GM23338 (cell line): ENCODE measurements around the gene WDR73. TPM values are rescaled to one million over a fixed set of nuclear protein-coding genes. Genes with fewer than 3 reads are reported as not detected.
A peak's percentile ranks its signal among the peaks of the same experiment; 100 is the strongest.

Source experiments
- ATAC-seq: fragments of 200-7000 bp; cut with Tn5 transposase; 3 replicates; pipeline ENCODE4 v1.9.1; 2020
- DNase-seq: peaks from one replicate; pipeline ENCODE4 v3.0.0-alpha.2; 2015; ENCODE audit warnings: low spot score
- H2AFZ ChIP-seq: fragments of 200-600 bp; sonication (generic); 2 replicates; pipeline ENCODE4 v1.8.0; 2016; ENCODE audit warnings: antibody characterized with exemption, mild to moderate bottlenecking, moderate library complexity
- H3F3A ChIP-seq: fragments of 200-600 bp; sonication (generic); replicated peaks from 2 replicates; pipeline ENCODE4 v1.8.0; 2017; ENCODE audit warnings: antibody characterized with exemption, mixed run types, low read depth
- H3K27ac ChIP-seq: fragments of 200-600 bp; sonication (generic); 2 replicates; pipeline ENCODE4 v1.6.1; 2016; ENCODE audit warnings: low read depth
- H3K27me3 ChIP-seq: fragments of 200-600 bp; sonication (generic); 2 replicates; pipeline ENCODE4 v1.8.0; 2016; ENCODE audit warnings: mild to moderate bottlenecking, mixed run types, moderate library complexity; ENCODE audit not compliant: insufficient read depth
- H3K36me3 ChIP-seq: fragments of 200-600 bp; sonication (generic); 2 replicates; pipeline ENCODE4 v1.8.0; 2016; ENCODE audit warnings: mild to moderate bottlenecking; ENCODE audit not compliant: insufficient read depth
- H3K4me1 ChIP-seq: fragments of 200-600 bp; sonication (generic); 2 replicates; pipeline ENCODE4 v1.8.0; 2016; ENCODE audit warnings: mild to moderate bottlenecking, moderate library complexity; ENCODE audit not compliant: insufficient read depth
- H3K4me2 ChIP-seq: fragments of 200-600 bp; sonication (generic); 2 replicates; pipeline ENCODE4 v1.7.1; 2017; ENCODE audit warnings: mixed run types
- H3K4me3 ChIP-seq: fragments of 200-600 bp; sonication (generic); 2 replicates; pipeline ENCODE4 v1.6.1; 2016; ENCODE audit warnings: mixed run types
- H3K79me2 ChIP-seq: fragments of 200-600 bp; sonication (generic); replicated peaks from 2 replicates; pipeline ENCODE4 v1.8.0; 2017; ENCODE audit warnings: mild to moderate bottlenecking; ENCODE audit not compliant: insufficient read depth
- H3K9me2 ChIP-seq: fragments of 200-600 bp; sonication (generic); 2 replicates; pipeline ENCODE4 v1.8.0; 2017; ENCODE audit not compliant: insufficient read depth
- H4K20me1 ChIP-seq: fragments of 200-600 bp; sonication (generic); replicated peaks from 2 replicates; pipeline ENCODE4 v1.8.0; 2017; ENCODE audit warnings: mild to moderate bottlenecking; ENCODE audit not compliant: insufficient read depth
- H3K27ac Mint-ChIP-seq: 2 replicates; pipeline ENCODE4 v1.8.0; 2020; ENCODE audit warnings: inconsistent platforms, mild to moderate bottlenecking, moderate library complexity, mixed read lengths
- H3K27me3 Mint-ChIP-seq: 3 replicates; pipeline ENCODE4 v1.8.0; 2022; ENCODE audit warnings: low read depth, mild to moderate bottlenecking, moderate library complexity, mixed read lengths, inconsistent platforms; ENCODE audit not compliant: insufficient read depth, poor library complexity
- H3K36me3 Mint-ChIP-seq: 3 replicates; pipeline ENCODE4 v1.8.0; 2021; ENCODE audit warnings: low read depth, mild to moderate bottlenecking, inconsistent platforms, moderate library complexity, mixed read lengths
- H3K4me1 Mint-ChIP-seq: 3 replicates; pipeline ENCODE4 v1.8.0; 2020; ENCODE audit warnings: mild to moderate bottlenecking, inconsistent platforms, mixed read lengths
- H3K4me3 Mint-ChIP-seq: 3 replicates; pipeline ENCODE4 v1.8.0; 2021; ENCODE audit warnings: moderate library complexity, mild to moderate bottlenecking, inconsistent platforms, mixed read lengths
- H3K9me3 Mint-ChIP-seq: 3 replicates; pipeline ENCODE4 v1.8.0; 2020; ENCODE audit warnings: moderate library complexity, mild to moderate bottlenecking, inconsistent platforms, mixed read lengths
- CREB1 ChIP-seq: fragments of 250-450 bp; sonication (Bioruptor Pico); IDR thresholded peaks from 2 replicates; pipeline ENCODE4 v1.5.0; 2020; ENCODE audit warnings: low read depth, mild to moderate bottlenecking, moderate library complexity
- ETS1 ChIP-seq: IDR thresholded peaks from 2 replicates; pipeline ENCODE4 v1.6.1; 2016; ENCODE audit warnings: antibody characterized with exemption
- EZH2 ChIP-seq: fragments of 200-600 bp; sonication (generic); IDR thresholded peaks from one replicate; pipeline ENCODE4 v1.8.0; 2017; ENCODE audit warnings: antibody characterized with exemption, mild to moderate bottlenecking, low read depth; ENCODE audit not compliant: unreplicated experiment
- EZH2phosphoT487 ChIP-seq: fragments of 200-600 bp; sonication (generic); IDR thresholded peaks from one replicate; pipeline ENCODE4 v1.8.1; 2018; ENCODE audit warnings: antibody characterized with exemption; ENCODE audit not compliant: unreplicated experiment
- NANOG ChIP-seq: IDR thresholded peaks from 2 replicates; pipeline ENCODE4 v1.6.1; 2016; ENCODE audit warnings: antibody characterized with exemption, borderline replicate concordance
- POLR2AphosphoS5 ChIP-seq: IDR thresholded peaks from 2 replicates; pipeline ENCODE4 v1.6.1; 2016; ENCODE audit warnings: antibody characterized with exemption, low read depth
- REST ChIP-seq: IDR thresholded peaks from one replicate; pipeline ENCODE4 v1.6.1; 2018; ENCODE audit warnings: antibody characterized with exemption; ENCODE audit not compliant: unreplicated experiment
- STAT1 ChIP-seq: IDR thresholded peaks from one replicate; pipeline ENCODE4 v1.6.1; 2016; ENCODE audit warnings: antibody characterized with exemption; ENCODE audit not compliant: unreplicated experiment
- ZNF114 ChIP-seq: fragments of 250-450 bp; sonication (Bioruptor Pico); IDR thresholded peaks from 2 replicates; pipeline ENCODE4 v1.5.0; 2020; ENCODE audit warnings: mild to moderate bottlenecking, moderate library complexity
- ZNF331 ChIP-seq: fragments of 250-450 bp; sonication (Bioruptor Pico); IDR thresholded peaks from 2 replicates; pipeline ENCODE4 v1.5.0; 2020; ENCODE audit warnings: low read depth, mild to moderate bottlenecking, moderate library complexity
- polyA plus RNA-seq: library from polyadenylated mRNA; unstranded; fragments of >200 nt; fragmentation: Nextera tagmentation; extraction: Ambion mirVana; gene quantifications from 2 replicates; pipeline ENCODE4 v1.2.1, GENCODE V29; 2016
- total RNA-seq: library from RNA; depleted of rRNA; stranded (reverse); fragments of >200 nt; shearing (Covaris generic); gene quantifications from 2 replicates; pipeline ENCODE4 v1.2.3, GENCODE V29; 2014

Gene WDR73
- total and polyA plus RNA-seq, 2 experiments from 2014 or later: 14.8 to 25.2 TPM

DNA sequence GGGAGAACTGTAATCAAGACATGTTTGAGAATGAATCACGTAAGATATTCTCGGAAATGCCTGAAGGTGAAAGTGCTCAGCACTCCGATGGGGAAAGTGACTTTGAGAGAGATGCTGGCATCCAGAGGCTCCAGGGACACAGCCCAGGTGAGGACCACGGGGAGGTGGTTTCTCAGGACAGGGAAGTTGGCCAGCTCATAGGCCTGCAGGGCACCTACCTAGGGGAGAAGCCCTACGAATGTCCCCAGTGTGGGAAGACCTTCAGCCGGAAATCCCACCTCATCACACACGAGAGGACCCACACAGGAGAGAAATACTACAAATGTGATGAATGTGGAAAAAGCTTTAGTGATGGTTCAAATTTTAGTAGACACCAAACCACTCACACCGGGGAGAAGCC is 33.5 kb downstream of the WDR73 start (continued):
- TF ChIP-seq REST (no peak), ETS1 (no peak), NANOG (no peak), STAT1 (no peak), EZH2 (no peak)

GRCh38 chr15:84616235-84616634 is 37.8 kb downstream of the WDR73 start:
- Mint-ChIP-seq H3K36me3 (peaks cover 86% of the 10 kb centered on the region), H3K9me3 (peaks cover 39% of the 10 kb centered on the region), H3K4me1 (peaks cover 31% of the 10 kb centered on the region), H3K4me3 (no peak overlapping the region; the same call in 2 of the 3 replicates), H3K27me3 (peaks cover 6% of the 10 kb centered on the region), H3K27ac (no peak overlapping the region)
- ATAC-seq (no peak; the same call in 2 of the 3 replicates), DNase-seq (no peak)
- H3K36me3 ChIP-seq: peaks cover 40% of the 10 kb centered on the region
- H3K4me1 ChIP-seq: peaks cover 28% of the 10 kb centered on the region; the same call in 1 of the 2 replicates
- no peaks in the 10 kb centered on the region for H3K27me3 ChIP-seq
- H3K27ac ChIP-seq: peak overlapping the region; percentile 42; the same call in 1 of the 2 replicates
- H2AFZ ChIP-seq: no peak overlapping the region
- H3F3A ChIP-seq: 0 out of 2 replicates have a peak, but pooled peaks cover 5% of the 10 kb centered on the region
- H3K9me2 ChIP-seq: no peaks in the 10 kb centered on the region
- H3K4me3 ChIP-seq: no peak overlapping the region
- peaks cover 100% of the 10 kb centered on the region for H3K79me2 ChIP-seq
- no peak overlapping the region for H3K4me2 ChIP-seq
- H4K20me1 ChIP-seq: peaks cover 67% of the 10 kb centered on the region
- TF ChIP-seq ZNF114 (no peak), POLR2AphosphoS5 (no peak), REST (no peak), ETS1 (no peak), STAT1 (no peak), NANOG (no peak), EZH2phosphoT487 (no peak), ZNF331 (CRISPR knock-in tag) (no peak), CREB1 (CRISPR knock-in tag) (no peak)
